NCI-H1048 (cell line): Measurements from ENCODE around the gene FAIM2.
"Not testable (repeated sequence)": the region's sequence is repeated elsewhere in the genome, so short reads cannot be mapped to it uniquely, and the experiment has no call there.

Experiments used
- DNase-seq: peaks from one replicate; lab custom pipeline; 2025; lab: John Stamatoyannopoulos, UW

FAIM2 gene

GRCh38 chr12:49893753-49894750 lies 9.6 kb downstream of the FAIM2 start:
- no peak for DNase-seq

- no peak for DNase-seq
Measured at GRCh38 chr12:49892732-49893317, 10.9 kb downstream of the FAIM2 start.

DNA sequence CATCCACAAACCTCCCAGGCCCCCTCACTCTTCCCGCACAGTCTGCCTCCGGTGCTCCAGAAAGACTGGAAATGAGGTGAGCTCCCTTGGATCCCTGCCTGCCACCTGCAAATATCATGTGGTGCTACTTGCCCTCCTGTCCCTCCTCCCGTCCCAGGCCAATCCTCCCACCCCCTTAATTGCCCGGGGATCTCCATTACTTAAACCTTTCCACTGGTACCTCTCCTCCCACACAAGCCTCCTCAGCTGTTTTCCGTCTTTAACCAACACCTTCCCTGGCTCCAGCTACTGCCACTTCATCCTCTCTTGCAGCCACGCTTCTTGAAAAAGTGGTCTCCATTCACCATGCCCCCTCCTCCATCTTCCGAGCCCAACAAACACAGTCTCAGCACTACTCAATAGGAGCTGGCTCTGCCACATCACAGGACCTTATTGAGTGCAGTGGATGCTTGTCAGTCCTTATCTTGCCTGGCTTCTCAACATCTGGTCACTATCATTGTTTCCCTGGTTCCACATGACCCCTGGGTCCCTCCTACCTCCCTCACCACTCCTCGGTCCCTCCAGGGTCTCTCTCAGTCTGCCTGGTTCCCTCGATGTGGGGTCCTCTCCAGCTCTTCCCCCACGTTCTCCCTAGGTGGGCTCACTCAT lies 11.5 kb downstream of the FAIM2 start:
- DNase-seq, result no peak

DNA sequence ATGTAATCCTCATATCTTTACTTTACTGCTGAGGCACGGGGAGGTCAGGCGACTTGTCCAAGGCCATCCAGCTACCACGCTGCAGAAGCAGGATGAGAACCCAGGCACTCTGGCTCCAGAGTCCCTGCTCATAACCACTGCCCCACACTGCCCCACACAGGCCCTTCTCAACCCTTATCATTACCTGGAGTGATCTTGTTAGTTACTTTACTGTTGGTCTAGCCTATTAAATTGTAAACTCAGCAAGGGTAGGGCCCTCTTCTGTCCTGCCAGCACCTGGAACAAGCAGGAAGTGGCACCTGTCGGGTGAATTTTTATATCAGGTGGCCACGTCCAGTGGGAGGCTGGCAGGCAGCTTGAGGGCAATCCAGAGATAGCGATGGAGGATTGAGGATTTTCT lies 12.2 kb downstream of the FAIM2 start:
- no peak for DNase-seq

GRCh38 chr12:49891012-49891411 lies 12.7 kb downstream of the FAIM2 start:
- DNase-seq, result no peak

GRCh38 chr12:49890096-49890461 lies 13.6 kb downstream of the FAIM2 start:
- no peak for DNase-seq

GRCh38 chr12:49889361-49890095 lies 14.2 kb downstream of the FAIM2 start:
- DNase-seq, result no peak

DNA sequence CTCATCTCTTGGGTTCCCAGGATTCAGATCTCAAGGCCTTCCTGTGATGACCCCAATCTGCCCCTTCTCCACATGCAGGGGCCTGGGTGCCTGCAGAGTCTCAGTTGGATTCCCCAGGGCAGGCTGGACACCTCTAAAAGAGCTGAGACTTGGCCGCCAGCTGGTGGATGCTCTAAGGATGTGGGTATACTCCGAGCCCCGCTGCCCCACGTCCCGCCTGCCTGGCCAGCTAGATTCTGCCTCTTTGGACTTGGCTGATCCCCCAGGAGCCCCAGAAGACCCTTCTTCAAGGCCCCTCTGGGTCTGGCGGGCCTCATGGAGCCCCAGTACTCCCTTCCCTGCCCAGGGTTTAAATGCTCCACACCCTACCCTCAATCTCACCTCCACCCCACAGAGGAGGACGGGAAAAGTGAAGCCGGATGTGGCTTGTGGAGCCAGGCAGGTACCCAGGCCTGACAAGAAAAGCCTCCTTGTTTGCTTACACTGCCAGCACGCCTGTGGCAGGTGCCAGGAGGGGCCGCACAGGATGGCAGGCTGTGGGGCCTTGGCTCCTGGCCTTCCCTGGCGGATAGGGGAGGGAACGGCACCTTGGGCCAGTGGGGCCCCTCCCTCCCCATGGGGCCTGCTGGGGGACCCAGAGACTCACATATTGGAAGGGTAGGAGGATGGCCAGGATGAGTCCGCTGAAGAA lies 15.1 kb downstream of the FAIM2 start:
- DNase-seq, result no peak

DNA sequence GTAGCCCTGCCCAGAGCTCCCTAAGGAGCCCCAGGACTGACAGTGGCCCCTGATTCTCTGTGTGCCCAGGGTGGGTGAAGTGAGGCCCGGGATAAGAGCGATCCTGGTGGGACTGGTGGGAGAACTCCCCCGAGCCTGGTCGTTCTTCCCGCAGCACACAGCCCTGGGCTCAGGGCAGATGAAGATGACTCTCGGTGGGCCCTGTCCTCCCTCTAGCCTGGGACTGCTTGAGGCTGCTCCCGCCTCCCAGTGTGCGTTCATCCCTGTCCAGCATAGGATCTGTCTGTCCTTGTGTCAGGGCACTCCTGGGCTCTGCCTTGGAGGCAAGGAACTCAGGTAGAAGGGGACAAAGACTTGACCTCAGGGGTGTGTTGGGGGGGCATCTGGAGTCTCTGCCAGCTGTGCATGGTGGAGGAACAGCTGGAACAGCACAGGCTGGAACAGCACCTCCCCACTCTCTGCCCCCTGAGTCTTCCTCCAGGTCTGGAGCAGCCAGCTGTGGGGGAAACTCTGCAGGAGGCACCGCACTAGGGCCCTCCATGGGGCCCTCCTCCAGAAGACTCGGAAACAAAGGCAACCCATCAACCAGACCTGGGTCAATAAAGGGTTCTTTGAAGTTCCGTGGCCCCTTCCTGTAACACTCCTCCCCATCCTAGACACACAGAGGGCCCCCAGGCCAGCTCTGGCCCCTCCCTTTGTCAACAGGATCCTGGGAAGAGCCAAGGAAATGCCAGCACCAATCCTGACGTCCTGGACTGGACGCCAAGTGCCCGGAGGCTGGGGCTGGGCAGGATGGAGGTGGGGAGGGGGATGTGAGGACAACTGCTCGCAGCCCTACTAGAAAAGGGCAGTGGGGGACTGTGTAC lies 15.9 kb downstream of the FAIM2 start:
- no peak for DNase-seq

DNA sequence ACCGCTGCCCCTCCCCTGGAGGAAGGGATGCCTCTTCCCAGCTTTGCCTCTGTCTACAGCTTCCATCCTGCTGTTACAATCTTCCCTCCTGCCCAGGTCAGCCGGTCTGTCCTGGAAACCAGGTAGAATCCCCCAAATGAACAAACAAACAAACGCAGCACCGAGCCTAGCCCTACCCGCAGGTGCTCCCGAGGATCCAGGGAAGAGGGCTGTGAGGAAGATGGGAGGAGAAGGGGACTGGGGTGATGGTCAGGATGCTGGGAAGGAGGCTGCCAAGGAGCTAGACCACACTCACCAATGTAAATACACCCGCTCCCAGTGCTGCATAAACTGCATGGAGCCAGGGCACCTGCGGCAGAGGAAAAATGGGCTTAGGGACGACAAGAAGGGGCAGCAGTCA lies 16.6 kb downstream of the FAIM2 start:
- no peak for DNase-seq

DNA sequence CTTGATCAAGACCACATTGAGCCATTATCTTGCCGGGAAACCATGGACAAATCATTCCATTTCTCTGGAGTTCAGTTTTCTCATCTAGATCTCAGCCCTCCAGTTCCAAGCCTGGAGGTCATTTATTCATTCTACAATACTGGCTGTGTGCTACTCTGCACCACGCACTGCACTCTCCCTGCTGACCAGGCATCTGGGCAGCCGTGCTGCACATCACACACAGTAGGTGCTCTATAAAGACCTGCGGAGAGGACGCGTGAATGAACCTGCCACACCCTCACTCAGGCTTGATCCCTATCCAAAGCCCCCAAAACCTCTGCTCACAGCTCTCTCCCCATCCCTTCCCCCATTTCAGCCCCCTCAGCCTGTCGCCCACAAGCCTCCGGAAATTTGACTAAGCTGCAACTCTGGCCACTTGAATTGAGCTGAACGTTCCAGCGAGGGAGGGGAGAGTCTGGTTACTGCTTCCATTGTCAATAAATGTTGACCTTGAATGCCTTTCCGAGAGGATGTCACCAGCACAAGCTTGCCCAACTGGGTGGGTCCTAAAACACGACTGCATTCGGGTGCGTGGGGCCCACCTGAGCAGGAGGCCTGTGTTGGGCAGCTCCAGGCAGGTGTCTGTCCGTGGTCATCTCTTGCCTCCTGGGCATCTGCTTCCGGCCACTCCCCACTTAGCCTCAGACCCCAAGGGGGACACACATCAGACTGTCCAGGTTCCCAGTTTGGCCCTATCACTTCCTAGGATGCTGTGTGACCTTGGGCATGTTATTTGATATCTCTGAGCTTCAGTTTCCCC lies 17.8 kb downstream of the FAIM2 start:
- no peak for DNase-seq

DNA sequence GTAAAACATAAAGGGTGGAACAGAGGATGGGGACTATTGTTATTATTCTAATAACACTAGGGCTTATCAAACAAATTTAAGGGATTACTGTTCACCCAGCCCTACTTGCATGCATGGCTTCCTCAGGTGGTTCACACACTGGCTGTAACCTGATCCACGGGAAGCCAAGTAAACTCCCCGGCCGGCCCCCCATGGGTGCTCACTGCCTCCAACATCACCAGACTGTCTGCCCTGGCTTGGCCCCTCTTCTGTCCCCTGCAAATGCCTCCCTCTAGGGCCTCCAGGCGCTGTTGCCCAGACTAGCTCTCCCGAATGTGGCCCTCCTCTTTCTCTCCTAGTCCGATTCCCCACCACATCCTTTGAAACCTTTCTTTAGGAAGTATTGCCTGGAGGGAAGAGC lies 18.6 kb downstream of the FAIM2 start:
- DNase-seq, result no peak

- no peak for DNase-seq
Measured at GRCh38 chr12:49882851-49883464, 20.7 kb downstream of the FAIM2 start.

DNA sequence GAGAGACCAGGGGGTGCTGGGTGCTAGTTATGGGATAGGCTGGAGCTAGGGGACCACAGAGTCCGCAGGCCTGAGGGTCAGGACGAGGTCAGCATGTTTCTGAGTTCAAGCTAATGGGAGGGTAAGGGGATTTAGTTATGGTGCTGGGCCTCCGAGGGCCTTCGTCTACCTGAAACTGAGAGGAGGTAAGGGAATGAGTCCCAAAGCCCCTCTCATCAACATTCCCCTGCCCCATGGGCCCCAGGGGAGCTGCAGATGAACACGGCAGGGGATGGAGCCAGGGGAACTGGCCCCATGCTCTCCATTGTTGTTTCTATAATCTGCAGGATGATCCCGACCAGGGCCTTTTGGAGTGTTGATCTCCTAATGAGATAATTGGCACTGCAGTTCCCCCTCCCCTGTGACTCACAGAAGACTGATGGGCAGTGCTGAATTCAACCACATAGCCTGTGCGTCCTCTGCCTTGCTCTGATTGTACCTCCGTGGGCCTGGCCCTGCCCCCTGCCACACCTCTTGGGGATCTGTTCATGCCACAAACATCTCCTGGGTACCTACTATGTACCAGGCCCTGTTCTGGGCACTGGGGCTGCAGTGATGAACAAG lies 21.4 kb downstream of the FAIM2 start:
- no peak for DNase-seq

DNA sequence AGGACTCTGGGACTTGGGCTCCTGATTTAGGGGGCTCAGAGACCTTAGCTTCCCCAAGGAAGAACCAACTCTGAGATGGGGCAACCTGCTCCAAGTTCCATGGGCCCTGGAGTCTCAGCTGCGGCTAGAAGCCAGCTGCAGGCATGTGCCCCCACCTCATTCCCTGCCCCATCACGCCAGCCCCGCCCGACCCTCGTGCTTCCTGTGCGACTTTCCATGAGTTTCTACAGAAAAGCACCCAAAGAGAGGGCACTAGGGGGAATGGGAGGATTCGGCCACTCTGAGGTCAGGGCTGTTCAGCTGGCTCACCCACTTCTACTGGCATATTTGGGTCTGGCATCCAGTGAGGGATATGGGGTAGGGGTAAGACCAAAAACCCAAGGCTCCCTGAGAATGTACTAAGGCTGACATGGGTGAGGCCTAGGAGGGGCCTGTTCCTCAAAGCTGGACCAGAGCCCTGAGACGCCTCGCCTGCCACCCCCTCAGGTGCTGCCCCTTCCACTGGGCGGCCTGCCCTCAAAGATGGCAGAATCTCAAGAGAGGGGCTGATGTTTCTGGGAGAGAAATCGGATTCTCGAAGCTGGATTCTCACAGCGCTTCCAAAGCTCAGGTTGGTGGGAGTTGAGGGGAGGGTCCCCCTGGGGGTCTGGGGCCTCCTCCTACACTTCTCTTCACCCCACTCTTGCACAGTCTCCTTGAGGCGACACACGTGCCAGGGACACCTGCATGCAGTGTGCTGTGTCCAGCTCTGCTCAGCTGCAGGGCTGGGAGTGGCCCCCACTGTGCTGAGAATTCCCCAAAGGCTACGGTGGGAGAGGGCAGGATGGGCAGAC lies 22.1 kb downstream of the FAIM2 start:
- DNase-seq, result no peak

GRCh38 chr12:49880756-49881414 lies 22.8 kb downstream of the FAIM2 start:
- DNase-seq, result no peak

DNA sequence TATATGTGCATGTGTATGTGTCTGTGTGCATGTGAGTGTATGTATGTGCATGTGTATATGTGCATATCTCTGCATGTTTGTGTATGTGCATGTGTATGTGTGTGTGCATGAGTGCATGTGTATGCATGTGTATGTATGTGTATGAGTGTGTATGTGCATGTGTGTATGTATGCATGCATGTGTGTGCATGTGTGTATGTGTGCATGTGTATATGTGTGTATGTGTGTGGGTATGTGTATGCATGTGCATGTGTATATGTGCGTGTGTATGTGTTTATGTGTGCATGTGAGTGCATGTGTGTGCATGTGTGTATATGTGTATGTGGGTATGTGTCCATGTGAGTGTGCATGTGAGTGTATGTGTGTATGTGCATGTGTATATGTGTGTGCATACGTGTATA lies 24.6 kb downstream of the FAIM2 start:
- DNase-seq, result not testable (repeated sequence)

GRCh38 chr12:49878021-49878420 lies 25.7 kb downstream of the FAIM2 start:
- DNase-seq, result no peak
